C4-2B (cell line): ENCODE results near the gene DENND2A.

Source experiments
- CTCF ChIP-seq: fragments of 450-650 bp; conservative IDR thresholded peaks from 2 replicates; pipeline ENCODE4 v1.5.1; 2017; ENCODE audit warnings: mild to moderate bottlenecking
- ZFX ChIP-seq: fragments of 450-650 bp; IDR thresholded peaks from 2 replicates; pipeline ENCODE4 v1.6.1; 2017

DNA sequence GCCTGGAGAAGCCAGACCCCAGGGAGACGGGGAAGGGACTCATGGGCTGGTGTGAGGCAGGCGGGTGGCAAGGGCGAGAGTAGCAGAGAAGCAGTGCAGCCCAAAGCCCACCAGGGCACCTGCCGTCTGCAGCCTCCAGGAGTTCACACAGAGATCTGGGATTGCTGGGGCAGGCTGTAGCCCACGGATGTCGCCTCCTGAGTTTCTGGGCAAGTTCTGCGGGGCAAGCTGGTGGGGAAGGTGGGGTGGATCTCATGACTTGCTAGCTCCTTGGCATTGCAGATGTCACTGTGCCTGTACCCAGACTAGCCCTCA is 38.2 kb upstream of the DENND2A start:
- TF ChIP-seq ZFX (no peak), CTCF (no peak)
